GM12864 (cell line): ENCODE data around the gene CFAP77.

ENCODE experiments used
- DNase-seq: peaks from one replicate; pipeline ENCODE4 v3.0.0-alpha.2; 2011; ENCODE audit warnings: low read depth
- H3K4me3 ChIP-seq: 2 replicates; pipeline ENCODE4 v1.5.1; 2011; ENCODE audit warnings: mild to moderate bottlenecking, low read depth, low read length, control low read depth
- CTCF ChIP-seq: IDR thresholded peaks from 2 replicates; pipeline ENCODE4 v1.5.1; 2011; ENCODE audit warnings: low read depth, mild to moderate bottlenecking, moderate library complexity, low read length, control low read depth, inconsistent platforms; ENCODE audit errors: missing control alignments

The CFAP77 gene

GRCh38 chr9:132582786-132583583, 173.0 kb downstream of the CFAP77 start:
- H3K4me3 ChIP-seq: no peak overlapping the region
- no peak for DNase-seq
- no peak for TF ChIP-seq CTCF

GRCh38 chr9:132583584-132584304, 173.7 kb downstream of the CFAP77 start:
- no peak for TF ChIP-seq CTCF
- no peak overlapping the region for H3K4me3 ChIP-seq
- DNase-seq: no peak

- TF ChIP-seq CTCF: no peak
- DNase-seq: no peak
- H3K4me3 ChIP-seq: no peak overlapping the region
These were observed 174.9 kb downstream of the CFAP77 start for GRCh38 chr9:132584601-132585560.

GRCh38 chr9:132585954-132586829, 176.2 kb downstream of the CFAP77 start:
- TF ChIP-seq CTCF: no peak
- DNase-seq: no peak
- H3K4me3 ChIP-seq: no peak overlapping the region

GRCh38 chr9:132586830-132587591, 177.0 kb downstream of the CFAP77 start:
- DNase-seq: no peak
- H3K4me3 ChIP-seq: no peak overlapping the region
- no peak for TF ChIP-seq CTCF
